K562 (cell line): Measurements from ENCODE around the gene VPS11. TPM values are rescaled to one million over a fixed set of nuclear protein-coding genes. Genes with fewer than 3 reads are reported as not detected.

Experiments used
- CCNT2 ChIP-seq: IDR thresholded peaks from 2 replicates; pipeline ENCODE4 v1.6.1; 2011; ENCODE audit warnings: borderline replicate concordance, low read depth, mild to moderate bottlenecking, moderate library complexity, mixed read lengths, low read length; ENCODE audit not compliant: insufficient read length; ENCODE audit errors: extremely low read depth
- CREM ChIP-seq: IDR thresholded peaks from 2 replicates; pipeline ENCODE4 v1.6.1; 2014; ENCODE audit warnings: antibody characterized with exemption, low read depth
- ELF4 ChIP-seq: fragments of 450-650 bp; formaldehyde crosslinking; IDR thresholded peaks from 2 replicates; pipeline ENCODE4 v1.4.0; 2022; ENCODE audit warnings: missing genetic modification characterization
- ESRRB ChIP-seq: fragments of 250-450 bp; sonication (Bioruptor Pico); IDR thresholded peaks from 2 replicates; pipeline ENCODE4 v1.5.0; 2020; ENCODE audit warnings: mild to moderate bottlenecking, moderate library complexity, borderline replicate concordance
- HDGF ChIP-seq: fragments of 450-650 bp; IDR thresholded peaks from 2 replicates; pipeline ENCODE4 v1.6.1; 2016
- JUN ChIP-seq, 2 experiments: sonication (generic) in 1 of 2; formaldehyde crosslinking in 1 of 2; IDR thresholded peaks; 2 replicates each; pipeline versions ENCODE4 v1.6.1 to v1.8.0; 2012 to 2022; ENCODE audit warnings: borderline replicate concordance in 2 of 2, mild to moderate bottlenecking in 2 of 2, improper control_type of control experiment in 1 of 2, low read depth in 1 of 2, low read length in 1 of 2, missing genetic modification reagents in 1 of 2
- JUND ChIP-seq, 2 experiments: IDR thresholded peaks; 2 replicates in 1 of 2; 3 replicates in 1 of 2; pipeline ENCODE4 v1.6.1; 2011; ENCODE audit warnings: borderline replicate concordance in 2 of 2, low read depth in 2 of 2, low read length in 2 of 2, improper control_type of control experiment in 1 of 2, missing biosample characterization in 1 of 2, missing genetic modification characterization in 1 of 2, missing genetic modification reagents in 1 of 2
- MEIS2 ChIP-seq: fragments of 450-650 bp; IDR thresholded peaks from 2 replicates; pipeline ENCODE4 v1.6.1; 2014; ENCODE audit warnings: mild to moderate bottlenecking; ENCODE audit not compliant: partially characterized antibody
- MIER1 ChIP-seq: fragments of 450-650 bp; IDR thresholded peaks from 2 replicates; pipeline ENCODE4 v1.6.1; 2016; ENCODE audit warnings: antibody characterized with exemption, mild to moderate bottlenecking, low read depth
- MYNN ChIP-seq, 2 experiments: sonication (generic); formaldehyde crosslinking in 1 of 2; IDR thresholded peaks; 2 replicates each; pipeline versions ENCODE4 v1.5.0 to v1.6.1; 2016 to 2020; ENCODE audit warnings: antibody characterized with exemption in 1 of 2, missing genetic modification reagents in 1 of 2
- PHB ChIP-seq: fragments of 250-450 bp; sonication (Bioruptor Pico); IDR thresholded peaks from 2 replicates; pipeline ENCODE4 v1.5.0; 2021
- RBBP5 ChIP-seq: fragments of 200-600 bp; sonication (generic); IDR thresholded peaks from 2 replicates; pipeline ENCODE4 v1.6.1; 2012; ENCODE audit warnings: borderline replicate concordance, mild to moderate bottlenecking, low read length, control low read depth, inconsistent platforms; ENCODE audit not compliant: insufficient read depth, poor library complexity, severe bottlenecking
- ZFP36 ChIP-seq: fragments of 150-350 bp; IDR thresholded peaks from 2 replicates; pipeline ENCODE4 v1.6.1; 2018; ENCODE audit warnings: low read length, low read depth; ENCODE audit not compliant: partially characterized antibody
- ZNF668 ChIP-seq: fragments of 250-450 bp; sonication (Bioruptor Pico); IDR thresholded peaks from 2 replicates; pipeline ENCODE4 v1.8.0; 2022; ENCODE audit warnings: mild to moderate bottlenecking, inconsistent platforms
- polyA plus RNA-seq, 8 experiments: library from polyadenylated mRNA; depleted of rRNA in 4 of 8; stranded (reverse) in 5 of 8; unstranded in 3 of 8; fragments of >200 nt; fragmentation: Nextera tagmentation in 2 of 8; fragmentation: Illumina TruSeq in 1 of 8; extraction: Ambion mirVana in 2 of 8; extraction: Trizol in 1 of 8; gene quantifications; 2 replicates each; pipeline versions ENCODE4 v1.2.1 to v1.2.3, GENCODE V29; 2011 to 2014; ENCODE audit warnings: inconsistent platforms in 1 of 8, missing spikeins in 1 of 8
- total RNA-seq, 7 experiments: library from RNA; depleted of rRNA in 6 of 7; stranded (reverse); fragments of >200 nt in 6 of 7; fragmentation: Illumina TruSeq in 2 of 7; extraction: Trizol in 2 of 7; gene quantifications; 2 replicates each; pipeline versions ENCODE4 v1.2.1 to v1.2.3, GENCODE V29; 2011 to 2021; ENCODE audit warnings: low replicate concordance in 1 of 7
- TF ChIP-seq, protein P1 (sequence below): sonication (generic); formaldehyde crosslinking; IDR thresholded peaks from 2 replicates; pipeline ENCODE4 v1.8.0; 2022; ENCODE audit warnings: mild to moderate bottlenecking, missing genetic modification reagents, borderline replicate concordance
- TF ChIP-seq, protein P2 (sequence below): sonication (generic); formaldehyde crosslinking; IDR thresholded peaks from 2 replicates; pipeline ENCODE4 v1.9.0; 2022; ENCODE audit warnings: mild to moderate bottlenecking, missing genetic modification reagents
- TF ChIP-seq, protein P3 (sequence below), 2 experiments: fragments of 450-650 bp in 1 of 2; IDR thresholded peaks; 2 replicates each; pipeline ENCODE4 v1.6.1; 2011 to 2017; ENCODE audit warnings: low read depth in 2 of 2, antibody characterized with exemption in 1 of 2, borderline replicate concordance in 1 of 2, low read length in 1 of 2, mild to moderate bottlenecking in 1 of 2, mixed read lengths in 1 of 2; ENCODE audit not compliant: control insufficient read depth in 1 of 2

Gene VPS11
- total and polyA plus RNA-seq, 9 of the 15 experiments (the other 6 are each of a cell fraction or from before 2014, with no cell fraction given) = 14.1 to 35.5 (median 27.5) TPM

DNA sequence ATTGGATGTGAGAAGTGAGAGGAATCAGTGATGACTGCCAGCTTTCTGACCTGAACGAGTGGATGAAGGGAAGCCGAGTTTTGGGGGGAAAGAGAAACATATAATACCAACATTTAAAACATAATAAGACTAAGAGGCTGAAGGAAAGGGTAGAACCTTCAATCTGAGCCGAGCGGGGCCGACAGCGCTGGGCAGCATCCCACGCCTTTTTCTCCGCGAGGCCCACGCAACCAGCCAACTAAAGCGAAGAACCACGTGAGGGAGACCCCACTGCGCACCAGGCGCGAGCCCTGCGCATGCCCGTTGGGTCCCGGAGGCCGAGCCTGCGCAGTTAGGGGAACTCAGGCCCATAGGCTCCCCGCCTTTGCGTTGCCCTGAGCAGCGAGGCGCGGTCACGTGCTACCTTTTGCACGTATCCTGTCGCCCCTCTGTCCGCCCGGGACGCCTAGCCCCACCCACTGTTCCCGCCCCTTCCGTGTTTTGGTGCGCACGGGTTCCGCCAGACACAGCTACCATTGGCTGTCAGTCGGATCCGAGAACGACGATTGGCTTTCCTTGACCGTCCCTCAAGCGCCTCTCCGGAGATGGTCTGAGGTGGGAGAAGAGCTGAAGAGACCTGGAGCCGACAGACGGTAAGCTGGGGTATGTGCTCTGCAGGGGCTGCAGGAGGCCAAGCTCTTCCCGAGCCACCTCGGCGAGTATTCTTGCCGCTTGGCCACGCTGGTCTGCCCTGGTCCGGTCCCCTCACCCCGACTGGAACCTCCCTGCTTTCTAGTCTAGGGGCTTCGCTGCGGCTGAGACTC, 53.6 kb downstream of the VPS11 start, which contains the start of gene HINFP (continued):
- TF ChIP-seq MIER1 (no peak), HDGF (no peak), ZNF668 (CRISPR knock-in tag) (no peak), RBBP5 (peak; percentile 72), MYNN (IDR thresholded peaks at IDR 0.05) (no peak), MYNN (CRISPR knock-in tag; IDR thresholded peaks at IDR 0.05) (no peak), JUND (IDR thresholded peaks at IDR 0.05; ENCODE audit: borderline replicate concordance, low read depth, low read length) (peak; percentile 34; the same call in 1 of the 2 replicates), JUND (tag; IDR thresholded peaks at IDR 0.05; ENCODE audit: borderline replicate concordance, low read depth, low read length) (no peak; the same call in 2 of the 3 replicates), ELF4 (CRISPR knock-in tag) (peak; percentile 67), ESRRB (no peak), MEIS2 (peak; percentile 96), ZFP36 (no peak), CREM (peak; percentile 24), JUN (IDR thresholded peaks at IDR 0.05; ENCODE audit: borderline replicate concordance, low read depth, low read length) (peak; percentile 43; the same call in 1 of the 2 replicates), JUN (CRISPR knock-in tag; IDR thresholded peaks at IDR 0.05; ENCODE audit: borderline replicate concordance) (no peak), PHB (peak; percentile 81; the same call in 1 of the 2 replicates), CCNT2 (peak; percentile 39)
- TF ChIP-seq, protein P1, sequence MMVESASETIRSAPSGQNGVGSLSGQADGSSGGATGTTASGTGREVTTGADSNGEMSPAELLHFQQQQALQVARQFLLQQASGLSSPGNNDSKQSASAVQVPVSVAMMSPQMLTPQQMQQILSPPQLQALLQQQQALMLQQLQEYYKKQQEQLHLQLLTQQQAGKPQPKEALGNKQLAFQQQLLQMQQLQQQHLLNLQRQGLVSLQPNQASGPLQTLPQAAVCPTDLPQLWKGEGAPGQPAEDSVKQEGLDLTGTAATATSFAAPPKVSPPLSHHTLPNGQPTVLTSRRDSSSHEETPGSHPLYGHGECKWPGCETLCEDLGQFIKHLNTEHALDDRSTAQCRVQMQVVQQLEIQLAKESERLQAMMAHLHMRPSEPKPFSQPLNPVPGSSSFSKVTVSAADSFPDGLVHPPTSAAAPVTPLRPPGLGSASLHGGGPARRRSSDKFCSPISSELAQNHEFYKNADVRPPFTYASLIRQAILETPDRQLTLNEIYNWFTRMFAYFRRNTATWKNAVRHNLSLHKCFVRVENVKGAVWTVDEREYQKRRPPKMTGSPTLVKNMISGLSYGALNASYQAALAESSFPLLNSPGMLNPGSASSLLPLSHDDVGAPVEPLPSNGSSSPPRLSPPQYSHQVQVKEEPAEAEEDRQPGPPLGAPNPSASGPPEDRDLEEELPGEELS (CRISPR knock-in tag) = 0 out of 2 replicates have a peak, but pooled peaks have one; percentile 85
- TF ChIP-seq, protein P2, sequence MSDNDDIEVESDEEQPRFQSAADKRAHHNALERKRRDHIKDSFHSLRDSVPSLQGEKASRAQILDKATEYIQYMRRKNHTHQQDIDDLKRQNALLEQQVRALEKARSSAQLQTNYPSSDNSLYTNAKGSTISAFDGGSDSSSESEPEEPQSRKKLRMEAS = peak; percentile 98
- TF ChIP-seq, protein P3, sequence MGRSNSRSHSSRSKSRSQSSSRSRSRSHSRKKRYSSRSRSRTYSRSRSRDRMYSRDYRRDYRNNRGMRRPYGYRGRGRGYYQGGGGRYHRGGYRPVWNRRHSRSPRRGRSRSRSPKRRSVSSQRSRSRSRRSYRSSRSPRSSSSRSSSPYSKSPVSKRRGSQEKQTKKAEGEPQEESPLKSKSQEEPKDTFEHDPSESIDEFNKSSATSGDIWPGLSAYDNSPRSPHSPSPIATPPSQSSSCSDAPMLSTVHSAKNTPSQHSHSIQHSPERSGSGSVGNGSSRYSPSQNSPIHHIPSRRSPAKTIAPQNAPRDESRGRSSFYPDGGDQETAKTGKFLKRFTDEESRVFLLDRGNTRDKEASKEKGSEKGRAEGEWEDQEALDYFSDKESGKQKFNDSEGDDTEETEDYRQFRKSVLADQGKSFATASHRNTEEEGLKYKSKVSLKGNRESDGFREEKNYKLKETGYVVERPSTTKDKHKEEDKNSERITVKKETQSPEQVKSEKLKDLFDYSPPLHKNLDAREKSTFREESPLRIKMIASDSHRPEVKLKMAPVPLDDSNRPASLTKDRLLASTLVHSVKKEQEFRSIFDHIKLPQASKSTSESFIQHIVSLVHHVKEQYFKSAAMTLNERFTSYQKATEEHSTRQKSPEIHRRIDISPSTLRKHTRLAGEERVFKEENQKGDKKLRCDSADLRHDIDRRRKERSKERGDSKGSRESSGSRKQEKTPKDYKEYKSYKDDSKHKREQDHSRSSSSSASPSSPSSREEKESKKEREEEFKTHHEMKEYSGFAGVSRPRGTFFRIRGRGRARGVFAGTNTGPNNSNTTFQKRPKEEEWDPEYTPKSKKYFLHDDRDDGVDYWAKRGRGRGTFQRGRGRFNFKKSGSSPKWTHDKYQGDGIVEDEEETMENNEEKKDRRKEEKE (IDR thresholded peaks at IDR 0.05; ENCODE audit: borderline replicate concordance in 1 of 2, control insufficient read depth in 1 of 2, low read depth in 2 of 2, low read length in 1 of 2) = no peak
